ENCODE results near the gene PROM1.

Gene PROM1

DNA sequence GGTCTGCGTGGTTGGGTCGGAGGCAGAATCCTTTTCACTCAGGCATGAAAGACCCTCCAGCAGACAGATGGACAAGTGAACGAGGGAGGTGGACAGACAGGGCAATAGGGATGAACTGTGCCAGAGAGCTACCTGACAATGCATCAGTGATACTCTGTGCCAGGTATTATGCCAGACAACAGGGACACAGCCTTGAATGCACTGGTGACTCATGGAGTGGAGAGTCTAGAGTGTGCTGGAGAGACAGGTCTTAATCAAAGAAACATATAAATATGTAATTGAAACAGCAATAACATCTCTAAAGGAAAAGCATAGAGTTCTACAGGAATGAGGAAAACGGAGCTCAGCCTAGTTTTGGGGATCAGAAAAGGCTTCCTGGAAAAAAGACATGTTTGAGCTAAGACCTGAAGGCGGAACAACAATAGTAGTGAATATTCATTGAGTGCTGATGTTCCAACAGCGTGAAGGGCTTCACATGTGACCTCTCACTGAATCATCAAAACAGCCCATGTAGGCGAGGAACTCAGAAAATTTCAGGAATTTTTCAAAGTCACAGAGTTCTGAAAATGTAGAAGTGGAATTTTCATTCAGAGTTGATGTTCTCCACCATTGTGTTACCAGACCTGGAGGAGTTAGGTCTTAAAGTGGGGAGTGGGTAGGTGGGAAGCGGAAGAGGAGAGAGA lies 100.8 kb downstream of the PROM1 start:
- DNase-seq = no peak

DNA sequence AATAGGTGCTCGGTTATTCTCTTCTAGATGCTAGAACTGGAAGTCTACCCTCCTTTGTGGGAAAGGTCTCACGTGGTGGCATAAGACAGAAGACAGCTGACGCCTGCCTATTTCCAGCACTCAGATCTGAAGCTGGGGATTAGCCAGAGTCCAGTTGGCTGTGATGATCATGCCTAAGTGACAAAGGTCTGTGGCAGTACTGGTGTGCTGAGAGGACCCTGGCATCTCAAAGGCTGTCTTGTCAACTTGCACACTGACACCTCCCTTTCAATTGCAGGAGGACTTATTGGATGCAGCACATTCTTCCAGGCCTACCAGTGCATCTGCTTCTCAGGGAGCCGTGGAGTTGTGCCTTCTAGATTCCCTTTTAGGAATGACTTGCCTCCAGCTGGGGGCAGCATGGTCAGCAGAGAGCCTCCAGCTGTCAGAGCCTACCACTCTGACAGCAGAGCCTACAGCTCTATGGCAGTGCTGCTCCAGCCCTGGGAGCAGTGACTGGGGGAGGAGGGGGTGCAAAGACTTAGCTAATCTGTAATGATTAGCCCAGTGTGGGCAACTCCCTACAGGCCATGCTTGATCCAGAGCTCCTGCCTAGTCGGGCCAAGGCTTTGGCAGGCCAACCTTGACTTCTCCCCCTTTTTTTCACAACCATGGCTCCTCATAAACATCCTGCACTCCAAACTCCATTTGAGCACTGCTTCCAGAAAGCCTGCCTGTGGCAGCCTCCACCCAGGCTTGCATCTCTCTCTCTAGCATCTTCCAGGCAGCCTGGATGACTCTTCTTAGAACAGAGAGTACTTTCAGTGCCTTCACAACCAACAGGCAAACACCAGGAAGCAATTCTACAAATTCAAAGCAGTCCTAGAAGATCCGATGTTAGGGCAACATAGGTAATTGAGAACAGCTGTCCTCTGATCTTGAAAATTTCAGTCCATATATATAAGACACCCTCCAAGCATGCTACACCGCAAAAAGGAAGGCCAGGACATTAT lies 107.1 kb downstream of the PROM1 start:
- DNase-seq = no peak

DNA sequence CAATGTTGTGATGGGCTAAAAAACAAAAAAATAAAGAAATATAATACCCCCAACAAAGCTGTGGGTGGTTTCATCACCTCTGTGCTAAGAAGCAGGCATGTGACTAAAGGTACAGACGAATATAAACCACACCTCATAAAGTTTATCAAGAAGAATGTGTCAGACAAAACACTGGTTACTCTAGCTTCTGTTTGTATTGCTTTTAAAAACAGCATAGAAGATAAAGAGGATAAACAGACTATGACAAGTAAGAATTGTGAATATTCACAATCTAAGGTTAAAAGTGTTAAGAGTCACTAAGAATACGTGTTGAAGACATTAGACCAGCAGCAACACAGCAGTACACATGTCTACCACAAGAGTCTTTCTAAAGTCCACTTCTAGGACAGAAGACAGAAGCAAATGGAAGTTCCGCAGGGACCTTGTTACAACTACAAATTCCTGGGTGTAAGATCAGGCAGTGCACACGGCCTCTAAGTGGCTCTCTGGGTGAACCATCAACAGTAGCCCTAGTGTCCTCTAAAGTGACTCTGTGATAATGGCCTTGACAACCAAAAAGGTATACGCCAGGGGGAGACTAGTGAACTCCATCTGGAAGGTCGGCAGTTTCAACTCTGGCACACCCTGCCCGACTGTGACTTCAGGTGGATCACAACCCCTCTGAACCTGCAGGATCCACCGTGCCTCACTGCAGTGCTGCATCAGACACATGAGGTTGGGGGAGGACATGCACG lies 112.6 kb downstream of the PROM1 start:
- no peak for DNase-seq

DNA sequence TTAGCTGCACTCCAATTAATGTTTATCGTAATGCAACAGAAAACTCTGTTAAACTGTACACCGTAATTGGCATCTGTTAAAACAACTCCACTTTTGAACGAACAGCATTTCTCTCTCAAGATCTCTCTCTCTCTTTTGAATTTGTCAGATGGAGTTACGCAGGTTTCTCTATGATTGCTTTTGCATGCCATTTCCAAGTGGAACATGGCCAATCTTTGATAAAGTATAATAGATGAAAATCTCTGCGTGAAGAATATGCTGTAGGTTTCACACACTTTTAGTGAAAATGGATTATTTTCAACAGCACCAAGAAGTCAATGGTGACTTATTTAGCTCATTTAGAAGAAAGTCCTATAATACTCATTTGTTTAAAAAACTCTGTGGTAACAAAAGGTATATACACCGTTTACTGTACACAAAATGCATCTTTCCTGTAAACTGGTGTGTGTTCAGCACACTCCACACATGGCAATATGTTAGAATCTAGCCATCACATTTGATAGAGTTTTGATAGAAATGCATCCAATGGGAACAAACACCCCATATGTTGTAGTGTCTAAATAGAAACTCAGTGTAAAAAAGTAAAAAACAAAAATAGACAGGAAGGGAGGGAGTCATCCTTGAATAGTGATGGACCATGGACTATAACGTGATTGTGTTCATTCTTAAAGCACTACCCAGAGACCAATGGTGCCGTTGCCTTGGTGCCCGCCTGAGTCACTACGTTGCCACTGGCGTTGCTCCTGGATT lies 115.1 kb downstream of the PROM1 start:
- no peak for DNase-seq

DNA sequence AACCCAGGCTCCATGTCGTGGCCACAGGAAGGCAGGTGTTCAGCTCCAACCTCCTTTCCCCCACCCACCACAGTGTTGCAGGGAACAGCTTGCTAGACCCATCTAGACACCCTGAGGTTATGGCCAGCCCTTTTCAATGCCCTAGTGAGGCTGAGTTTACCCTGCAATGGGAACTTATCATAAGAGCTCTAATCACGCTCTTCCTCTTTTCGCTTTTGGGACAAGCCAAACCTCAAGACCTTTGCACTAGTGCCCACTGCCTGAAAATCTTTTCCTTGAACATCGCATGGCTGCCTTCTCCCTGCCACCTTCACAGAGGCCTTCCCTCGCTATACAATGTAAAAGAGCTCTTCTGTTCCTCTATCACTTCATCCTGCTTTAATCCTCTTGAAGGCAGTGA lies 118.5 kb downstream of the PROM1 start:
- DNase-seq = no peak

DNA sequence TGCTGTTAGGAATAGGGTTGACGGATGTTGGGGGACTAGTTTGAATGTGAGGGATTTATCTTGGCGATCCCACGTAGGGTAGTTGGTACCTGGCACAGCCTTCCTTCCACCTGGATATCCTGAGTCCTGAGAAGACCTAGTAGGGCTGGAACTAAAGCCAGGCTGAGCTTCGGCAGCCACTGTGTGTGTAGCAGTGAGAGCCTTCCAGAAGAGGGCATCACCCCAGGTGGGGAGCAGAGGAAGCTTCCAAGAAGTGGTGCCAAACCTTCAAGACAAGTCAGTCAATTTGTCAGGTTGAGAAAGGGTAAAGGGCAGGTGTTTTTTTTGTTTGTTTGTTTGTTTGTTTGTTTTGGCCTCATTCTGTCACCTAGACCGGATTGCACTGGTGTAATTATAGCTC lies 119.7 kb downstream of the PROM1 start:
- no peak for DNase-seq

DNA sequence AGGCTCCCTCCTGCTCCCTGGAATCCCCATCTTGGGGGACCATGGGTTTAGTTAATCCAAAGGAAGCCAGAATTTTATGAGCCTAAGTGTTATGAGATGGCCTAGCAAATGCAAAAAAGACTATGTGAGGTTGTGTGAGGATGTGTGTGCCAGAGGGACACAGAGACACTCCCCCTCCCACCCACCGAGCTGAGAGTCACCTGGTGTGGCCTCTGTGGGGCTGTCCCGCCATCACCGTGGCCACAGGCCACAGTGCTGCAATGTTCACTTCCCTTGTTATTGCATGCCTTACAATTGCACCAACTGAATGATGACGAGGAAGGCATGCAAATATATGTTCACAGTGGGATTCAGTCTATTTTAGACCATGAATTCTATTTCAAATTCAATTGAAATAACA lies 120.2 kb downstream of the PROM1 start:
- DNase-seq = no peak

DNA sequence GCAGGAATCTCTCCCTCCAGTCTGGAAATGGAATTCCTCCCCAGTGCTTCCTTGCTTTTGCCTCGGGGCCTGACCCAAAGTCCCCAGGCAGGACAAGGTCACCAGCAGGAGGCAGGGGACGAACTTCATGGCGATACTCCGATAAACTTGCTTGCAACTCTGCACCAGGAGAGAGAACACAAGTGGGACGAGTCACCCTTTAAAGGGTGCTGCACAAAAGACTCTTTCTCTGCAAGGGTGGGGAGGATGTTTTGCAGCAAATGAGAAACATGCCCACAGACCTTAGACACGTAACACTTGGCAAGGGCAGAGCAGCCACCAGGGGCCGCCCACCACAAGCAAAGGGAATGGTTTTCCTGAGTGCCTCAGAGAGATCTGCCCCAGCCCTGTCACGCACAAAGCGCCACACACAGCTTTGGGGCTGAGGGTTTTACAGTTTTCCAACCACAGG lies 120.8 kb downstream of the PROM1 start, which contains the start of gene FGFBP2:
TSS of gene FGFBP2 (minus strand) at position 175 of the 451 bp plus-strand sequence. CDS start at position 129, 46 bp downstream.
- DNase-seq = no peak

DNA sequence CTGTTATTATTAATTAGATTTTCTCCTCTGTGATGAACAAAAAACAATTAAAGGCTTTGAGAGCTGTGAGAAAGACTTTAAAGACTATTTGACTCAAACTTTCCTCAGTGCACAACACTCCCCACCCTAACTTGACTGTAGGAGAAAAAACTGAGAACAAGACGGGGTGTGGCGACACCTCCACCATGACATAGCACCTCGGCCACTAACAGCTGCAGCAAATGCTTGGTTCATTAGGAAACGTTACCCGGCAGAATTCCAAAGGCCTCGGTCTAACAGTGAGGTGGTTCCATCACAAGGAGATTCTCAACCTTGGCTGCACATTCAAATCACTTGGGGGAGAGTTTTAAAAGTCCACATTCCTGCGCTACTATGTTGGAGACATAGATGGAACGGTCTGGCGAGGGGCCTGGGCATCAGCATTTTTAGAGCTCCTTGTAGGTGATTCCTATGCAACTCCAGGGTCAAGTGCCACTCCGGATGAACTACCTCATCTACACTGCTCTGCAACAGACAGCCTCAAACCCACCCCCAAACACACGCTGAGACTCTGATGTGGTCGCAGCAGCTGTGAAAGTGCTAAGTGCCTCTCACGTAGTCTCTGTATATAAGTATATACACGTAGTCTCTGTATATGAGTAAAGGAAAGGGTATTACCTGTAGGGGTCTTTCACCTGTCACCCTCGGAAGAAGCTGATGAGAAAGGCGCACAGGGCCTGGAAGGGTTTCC lies 121.9 kb downstream of the PROM1 start:
- no peak for DNase-seq

DNA sequence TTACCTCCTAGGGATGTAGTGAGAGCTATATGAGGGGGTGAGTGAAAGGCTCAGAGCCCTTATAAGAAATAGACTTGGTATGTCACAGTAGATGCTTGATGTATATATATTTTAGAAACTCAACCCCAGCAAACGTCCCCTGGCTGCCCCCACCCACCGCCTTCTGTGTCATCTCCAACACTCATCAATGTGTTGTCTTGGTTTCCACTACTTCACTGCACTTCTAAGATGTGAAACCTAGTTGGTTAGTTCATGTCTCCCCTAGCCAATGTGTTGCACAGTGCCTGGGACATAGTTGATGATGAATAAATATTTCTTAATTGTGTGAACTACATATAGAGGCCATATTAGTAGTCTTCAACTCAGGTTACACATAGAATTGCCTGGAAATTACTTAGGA lies 125.3 kb downstream of the PROM1 start:
- no peak for DNase-seq

DNA sequence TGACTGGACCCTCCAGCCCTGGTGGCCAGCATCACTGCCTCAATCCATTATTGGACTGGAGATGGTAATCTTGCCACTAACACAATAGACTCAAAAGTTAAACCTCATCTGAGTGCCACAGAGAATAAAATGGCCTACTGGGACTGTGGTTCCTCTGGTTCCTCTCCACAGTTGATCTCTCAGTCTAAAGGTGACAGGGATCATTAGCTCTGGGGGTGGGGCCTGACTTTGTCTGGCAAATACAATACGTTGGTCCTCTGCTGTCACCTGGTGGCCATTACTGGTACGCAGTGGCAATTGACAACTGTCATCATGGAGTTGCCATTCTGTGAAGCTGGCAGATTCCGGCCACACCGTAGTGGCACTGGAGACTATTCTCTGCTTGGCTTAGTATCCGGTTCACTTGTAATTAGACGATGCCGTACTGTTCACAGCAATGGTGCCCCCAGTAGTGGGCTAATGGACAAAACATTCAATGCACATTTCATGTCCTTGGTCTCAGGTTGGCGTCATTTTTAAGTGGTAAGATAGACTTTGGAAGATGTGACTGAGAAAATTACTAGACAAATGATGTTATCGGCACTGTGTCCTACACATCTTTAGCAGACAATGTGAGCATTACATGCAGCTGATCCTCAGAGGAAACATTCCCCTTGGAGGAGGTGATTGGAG lies 127.5 kb downstream of the PROM1 start:
- DNase-seq = no peak

DNA sequence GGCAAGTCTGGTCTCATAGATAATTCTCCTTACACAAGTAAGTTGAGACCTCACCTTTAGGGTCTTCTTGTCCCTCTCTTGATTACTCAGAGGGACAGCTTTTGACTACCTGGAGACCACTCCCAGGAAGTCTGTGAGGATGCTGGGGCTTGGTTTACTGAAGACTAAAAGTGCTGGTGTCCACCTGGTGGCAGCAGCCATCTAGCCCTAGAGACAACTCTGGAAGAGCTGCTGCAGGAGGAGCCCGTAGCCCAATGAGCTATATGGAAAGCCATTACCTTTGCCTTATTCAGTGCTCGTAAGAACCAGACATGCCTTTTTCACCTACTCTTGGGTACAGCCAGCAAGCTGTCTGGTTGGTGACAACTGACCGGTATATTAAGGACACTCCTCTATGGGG lies 128.2 kb downstream of the PROM1 start:
- no peak for DNase-seq

DNA sequence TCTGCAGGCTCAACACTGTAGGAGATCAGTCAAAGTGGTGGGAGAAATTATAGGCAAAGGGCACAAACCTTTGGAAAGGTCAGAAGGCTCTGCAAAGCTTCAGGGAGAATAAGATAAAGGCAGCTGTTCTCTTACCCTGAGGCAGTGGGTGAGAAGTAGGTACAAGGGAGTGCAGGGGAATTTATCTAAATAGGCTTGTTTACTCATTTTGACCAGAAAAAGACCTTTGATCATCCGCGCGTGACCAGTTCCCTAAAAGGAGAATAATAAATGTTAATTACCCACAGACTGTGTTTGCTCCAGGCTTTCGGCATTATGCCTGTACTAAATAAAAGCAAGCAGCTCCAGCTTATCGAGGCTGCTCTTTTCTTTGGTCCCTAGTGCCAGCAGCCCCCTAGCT lies 130.2 kb downstream of the PROM1 start:
- DNase-seq = no peak

DNA sequence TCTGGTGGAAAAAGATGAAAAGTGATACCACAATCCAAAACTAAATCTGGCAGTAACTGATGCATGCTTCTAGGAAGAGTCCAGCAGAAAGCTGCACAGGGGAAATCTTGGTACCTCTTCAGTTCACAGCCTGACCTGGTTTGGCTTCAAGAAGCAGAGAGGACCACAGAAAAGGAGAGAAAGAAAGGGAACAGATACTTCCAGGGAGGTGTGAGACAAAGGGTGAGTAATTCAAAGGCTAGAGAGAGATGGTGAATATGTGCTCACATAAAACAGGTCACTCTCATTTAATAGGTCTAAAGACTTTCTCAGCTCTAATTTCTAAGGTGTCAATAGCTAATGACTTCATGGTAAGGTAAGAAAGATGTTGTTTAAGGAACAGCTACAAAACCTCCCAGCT lies 132.0 kb downstream of the PROM1 start:
- no peak for DNase-seq

DNA sequence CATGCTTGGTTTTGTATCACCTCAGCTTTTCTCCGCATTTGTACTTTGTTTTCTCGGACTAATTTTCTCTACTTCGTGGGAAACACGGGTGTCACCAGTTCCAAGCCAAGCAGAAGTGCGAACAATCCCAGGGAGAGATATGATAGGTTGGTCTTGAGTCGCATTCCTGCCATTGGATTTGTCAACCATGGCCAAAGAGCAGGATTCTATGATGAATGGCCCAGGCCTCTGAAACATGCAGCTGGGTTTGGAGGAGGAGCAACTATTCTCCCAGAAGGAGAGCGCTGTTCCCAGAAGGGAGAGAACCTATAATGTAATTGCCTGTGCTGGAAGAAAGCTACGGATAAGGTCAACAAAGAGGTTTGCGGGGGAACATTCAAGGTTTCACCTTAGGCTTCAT lies 135.0 kb downstream of the PROM1 start:
- no peak for DNase-seq

DNA sequence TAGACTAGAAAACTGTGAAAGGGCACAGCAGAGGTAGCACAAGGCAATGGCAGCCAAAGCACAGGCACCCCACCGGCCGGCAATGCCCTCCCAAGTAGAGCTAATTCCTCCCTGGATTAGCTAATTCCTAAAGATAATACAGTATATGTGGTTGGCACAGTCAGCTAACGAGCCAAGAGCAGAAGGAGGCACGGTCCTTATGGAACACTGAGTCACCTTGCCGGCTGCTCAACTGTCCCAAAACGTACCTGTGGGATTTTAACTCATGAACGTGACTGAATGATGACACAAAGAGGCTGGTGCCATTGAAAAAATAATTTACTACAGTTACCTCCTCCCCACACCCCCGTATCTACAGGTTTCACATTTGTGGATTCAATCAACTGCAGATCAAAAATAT lies 136.1 kb downstream of the PROM1 start:
- no peak for DNase-seq

DNA sequence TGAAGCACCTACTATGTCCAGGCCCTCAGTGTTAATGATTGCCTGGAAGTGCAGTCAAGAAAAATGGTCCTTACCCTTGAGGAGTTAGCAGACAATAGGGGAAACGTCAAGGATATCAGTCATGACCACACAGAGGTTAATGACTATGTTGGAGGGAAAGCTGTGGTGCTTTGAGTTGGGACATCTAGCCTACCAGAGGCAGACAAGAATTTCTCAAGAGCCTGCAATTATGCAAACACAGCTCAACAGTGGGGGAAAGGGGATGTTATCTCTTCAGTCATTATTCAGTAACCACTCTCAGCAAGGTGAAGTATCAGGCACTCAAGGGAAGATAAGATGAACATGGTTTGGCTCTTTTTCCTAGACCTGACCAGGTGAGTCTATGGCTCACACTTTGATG lies 138.3 kb downstream of the PROM1 start:
- no peak for DNase-seq

DNA sequence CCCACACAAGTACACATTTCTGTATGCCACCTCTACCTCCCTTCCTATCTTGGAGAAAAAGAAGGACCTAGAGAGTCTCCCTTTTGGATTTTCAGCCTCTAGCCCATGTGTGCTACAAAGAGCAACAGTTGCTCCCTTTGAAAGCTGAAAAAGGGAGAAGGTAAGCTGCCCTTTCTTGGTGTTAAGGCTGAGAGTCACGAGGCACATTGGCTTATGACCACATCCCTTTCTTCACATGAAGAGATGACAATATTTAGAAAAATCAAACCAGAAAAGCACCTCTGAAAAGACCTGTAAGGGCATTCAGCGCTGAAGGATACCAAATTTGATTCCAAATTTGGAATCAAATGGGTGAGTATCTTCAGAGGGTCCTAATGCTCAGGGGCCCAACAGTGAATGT lies 138.9 kb downstream of the PROM1 start:
- DNase-seq = no peak

DNA sequence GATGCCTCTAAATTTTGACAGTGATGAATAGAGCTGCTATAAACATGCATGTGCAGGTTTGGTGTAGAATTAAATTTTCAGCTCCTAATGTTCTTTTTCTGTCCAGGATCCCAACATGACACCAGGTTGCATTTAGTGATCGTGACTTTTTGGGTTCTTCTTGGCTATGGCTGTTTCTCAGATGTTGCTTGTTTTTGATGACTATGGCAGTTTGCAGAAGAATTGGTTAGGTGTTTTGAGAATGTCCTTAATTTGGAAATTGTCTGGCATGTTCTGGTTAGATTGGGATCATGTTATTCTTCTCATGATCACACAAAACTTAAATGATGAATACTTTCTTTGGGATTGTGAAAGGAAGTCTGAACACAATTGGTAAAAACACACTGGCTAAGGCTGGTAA lies 141.5 kb downstream of the PROM1 start:
- no peak for DNase-seq

DNA sequence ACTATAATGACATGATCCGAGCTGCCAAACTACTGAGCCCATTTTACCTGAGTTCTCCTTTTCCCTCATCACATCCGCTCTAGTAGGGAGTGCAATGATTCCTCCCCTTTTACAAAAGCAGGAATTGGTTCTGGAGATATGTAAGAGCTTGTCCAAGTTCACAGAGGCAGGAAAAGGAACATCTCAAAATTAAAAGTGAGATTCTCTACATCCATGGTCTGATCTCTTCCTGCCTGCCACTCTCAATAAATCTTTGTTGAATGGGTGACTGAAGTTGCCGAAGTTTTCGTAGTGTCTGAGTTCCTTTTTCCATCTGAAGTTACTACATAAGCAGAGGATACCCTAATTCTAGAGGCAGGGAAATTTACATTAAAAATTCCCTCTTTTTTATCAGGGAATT lies 145.2 kb downstream of the PROM1 start, which contains the start of gene FGFBP1:
TSS of gene FGFBP1 (minus strand) at position 101 of the 400 bp plus-strand sequence. CDS start 2,108 bp downstream, outside the sequence.
- DNase-seq = no peak

DNA sequence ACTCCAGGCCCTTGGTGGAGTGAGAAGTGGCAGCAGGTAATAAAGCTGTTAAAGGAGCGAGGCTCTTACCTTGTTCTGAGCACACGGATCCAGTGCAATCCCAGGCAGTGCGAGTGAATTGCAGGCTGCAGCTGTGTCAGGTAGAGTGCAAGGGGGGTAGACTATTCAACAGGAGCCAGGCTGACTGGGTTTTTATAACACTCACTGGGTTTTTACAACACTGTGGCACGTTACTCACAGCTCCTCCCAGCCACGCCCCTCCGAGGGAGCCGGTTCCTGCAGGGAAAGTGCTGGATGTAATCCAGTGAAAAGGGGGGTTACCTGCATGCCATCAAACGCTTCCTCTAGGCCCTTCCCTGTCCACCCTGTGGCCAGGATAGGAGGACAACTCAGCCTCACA lies 145.6 kb downstream of the PROM1 start:
- no peak for DNase-seq
